Upper lobe of right lung (tissue), 1 donor: ENCODE measurements around the gene FMNL1. TPM values are rescaled to one million over a fixed set of nuclear protein-coding genes. Genes with fewer than 3 reads are reported as not detected.

Experiments
- ATAC-seq: fragments of 200-7000 bp; cut with Tn5 transposase; one replicate; pipeline ENCODE4 v1.9.1; 2020; ENCODE audit warnings: mild to moderate bottlenecking, moderate library complexity
- DNase-seq: peaks from one replicate; pipeline ENCODE4 v3.0.0-alpha.2; 2020
- H3K27ac ChIP-seq: fragments of 200-600 bp; one replicate; pipeline ENCODE4 v1.8.0; 2022
- H3K27me3 ChIP-seq: fragments of 200-600 bp; one replicate; pipeline ENCODE4 v1.8.0; 2022; ENCODE audit warnings: mild to moderate bottlenecking
- H3K36me3 ChIP-seq: fragments of 200-600 bp; one replicate; pipeline ENCODE4 v1.8.0; 2022
- H3K4me1 ChIP-seq: fragments of 200-600 bp; one replicate; pipeline ENCODE4 v1.8.0; 2022
- H3K4me3 ChIP-seq: fragments of 200-600 bp; one replicate; pipeline ENCODE4 v1.8.0; 2022; ENCODE audit warnings: mild to moderate bottlenecking
- H3K9me3 ChIP-seq: fragments of 200-600 bp; one replicate; pipeline ENCODE4 v1.8.0; 2022
- intact Hi-C: fragments of 100-400 bp; cut with DNase I; formaldehyde crosslinking; loops from one replicate; pipeline ENCODE4 v1.11.0; 2022
- total RNA-seq: library from RNA; stranded (reverse); fragmentation: NEBNext Ultra II Directional; extraction: Animal tissue kit (Norgen Biotek cat#: 25700); gene quantifications from one replicate; pipeline ENCODE4 v1.2.1, GENCODE V29; 2021
- TF ChIP-seq, protein P1 (sequence below): fragments of 200-600 bp; IDR thresholded peaks from one replicate; pipeline ENCODE4 v1.8.0; 2022; ENCODE audit warnings: antibody characterized with exemption
- donor health status: DM: no; HTN: yes; CAD: no; lungs with severe emphysema.

The FMNL1 gene
- total RNA-seq, 1 donor from 2014 or later, result 62.3 TPM

DNA sequence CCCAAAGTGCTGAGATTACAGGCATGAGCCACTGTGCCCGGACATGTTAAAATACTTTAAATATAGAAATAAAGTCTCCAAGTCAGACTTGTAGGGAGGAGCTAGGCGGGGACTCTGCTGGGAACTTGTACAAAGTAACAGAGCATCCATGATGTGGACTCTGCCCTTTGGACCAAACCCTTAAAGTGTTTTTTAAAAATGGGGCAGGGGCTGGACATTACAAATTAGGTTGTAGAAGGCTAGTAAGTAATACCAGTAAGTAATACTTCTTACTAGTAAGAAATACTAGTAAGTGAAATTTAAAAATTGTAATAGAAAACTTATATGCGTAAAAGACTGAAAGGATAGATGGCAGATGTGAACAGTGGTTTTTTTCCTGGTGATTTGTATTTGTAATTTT is 49.9 kb downstream of the FMNL1 start:
- DNase-seq, result no peak
- H3K9me3 ChIP-seq, result no peaks in the 10 kb centered on the region
- intact Hi-C loops, result loop anchor here (5.0 kb wide), 1 partner anchor 116 kb away; no protein-coding TSS in a partner anchor
- TF ChIP-seq, protein P1, sequence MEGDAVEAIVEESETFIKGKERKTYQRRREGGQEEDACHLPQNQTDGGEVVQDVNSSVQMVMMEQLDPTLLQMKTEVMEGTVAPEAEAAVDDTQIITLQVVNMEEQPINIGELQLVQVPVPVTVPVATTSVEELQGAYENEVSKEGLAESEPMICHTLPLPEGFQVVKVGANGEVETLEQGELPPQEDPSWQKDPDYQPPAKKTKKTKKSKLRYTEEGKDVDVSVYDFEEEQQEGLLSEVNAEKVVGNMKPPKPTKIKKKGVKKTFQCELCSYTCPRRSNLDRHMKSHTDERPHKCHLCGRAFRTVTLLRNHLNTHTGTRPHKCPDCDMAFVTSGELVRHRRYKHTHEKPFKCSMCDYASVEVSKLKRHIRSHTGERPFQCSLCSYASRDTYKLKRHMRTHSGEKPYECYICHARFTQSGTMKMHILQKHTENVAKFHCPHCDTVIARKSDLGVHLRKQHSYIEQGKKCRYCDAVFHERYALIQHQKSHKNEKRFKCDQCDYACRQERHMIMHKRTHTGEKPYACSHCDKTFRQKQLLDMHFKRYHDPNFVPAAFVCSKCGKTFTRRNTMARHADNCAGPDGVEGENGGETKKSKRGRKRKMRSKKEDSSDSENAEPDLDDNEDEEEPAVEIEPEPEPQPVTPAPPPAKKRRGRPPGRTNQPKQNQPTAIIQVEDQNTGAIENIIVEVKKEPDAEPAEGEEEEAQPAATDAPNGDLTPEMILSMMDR, result no peak
- peaks cover 75% of the 10 kb centered on the region for H3K36me3 ChIP-seq
- peaks cover under 1% of the 10 kb centered on the region for H3K4me1 ChIP-seq
- H3K4me3 ChIP-seq, result no peak overlapping the region
- H3K27me3 ChIP-seq, result no peaks in the 10 kb centered on the region
- H3K27ac ChIP-seq, result no peak overlapping the region
- no peak for ATAC-seq

DNA sequence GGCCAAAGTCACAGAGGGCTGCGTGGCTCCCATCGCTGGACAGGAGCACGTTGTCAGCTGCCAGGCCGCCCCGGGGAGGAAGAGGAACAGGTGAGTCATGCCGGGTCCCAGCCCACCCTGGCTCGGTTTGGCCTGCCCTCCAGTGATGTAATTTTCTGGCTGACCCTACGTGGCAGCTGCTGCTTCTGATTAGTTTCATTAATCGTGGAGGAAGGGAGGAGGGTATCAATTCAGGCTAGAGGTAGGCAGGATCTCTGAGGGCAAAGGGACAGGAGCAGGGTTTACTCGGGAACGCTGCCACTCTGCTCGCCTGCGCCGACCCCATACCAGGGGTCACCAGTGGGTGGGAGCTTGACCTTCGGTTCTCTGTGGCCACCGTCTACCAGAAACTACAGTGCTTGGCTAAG is 51.9 kb downstream of the FMNL1 start:
- no peak overlapping the region for H3K27ac ChIP-seq
- TF ChIP-seq, protein P1, result no peak
- ATAC-seq, result no peak
- H3K4me3 ChIP-seq, result no peak overlapping the region
- peaks cover 56% of the 10 kb centered on the region for H3K36me3 ChIP-seq
- intact Hi-C loops, result loop anchor here (5.0 kb wide), 1 partner anchor 114 kb away; no protein-coding TSS in a partner anchor
- peaks cover 16% of the 10 kb centered on the region for H3K4me1 ChIP-seq
- no peak for DNase-seq
- no peaks in the 10 kb centered on the region for H3K27me3 ChIP-seq
- no peaks in the 10 kb centered on the region for H3K9me3 ChIP-seq

DNA sequence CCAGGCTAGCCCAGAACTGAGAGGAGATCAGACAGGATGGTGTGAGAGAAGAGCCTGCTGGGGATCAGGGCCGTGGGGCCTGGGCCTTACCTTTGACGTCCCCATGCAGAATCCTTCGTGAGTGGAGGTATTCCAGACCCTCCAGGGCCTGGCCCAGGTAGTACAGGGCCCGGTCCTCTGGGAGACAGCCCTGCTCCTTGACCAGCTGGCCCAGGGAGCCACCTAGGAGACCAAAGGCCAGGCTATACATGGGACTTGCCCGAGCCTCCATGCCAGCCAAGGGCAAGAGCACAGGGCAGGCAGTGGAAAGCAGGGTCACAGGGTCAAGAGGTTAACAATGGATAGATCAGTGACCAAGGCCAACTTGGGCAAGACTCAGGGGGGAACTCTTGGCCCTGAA is 52.3 kb downstream of the FMNL1 start:
- ATAC-seq, result no peak
- peaks cover 16% of the 10 kb centered on the region for H3K4me1 ChIP-seq
- peaks cover 51% of the 10 kb centered on the region for H3K36me3 ChIP-seq
- H3K9me3 ChIP-seq, result no peaks in the 10 kb centered on the region
- no peak overlapping the region for H3K4me3 ChIP-seq
- DNase-seq, result no peak
- H3K27ac ChIP-seq, result no peak overlapping the region
- no peaks in the 10 kb centered on the region for H3K27me3 ChIP-seq
- intact Hi-C loops, result loop anchor here (5.0 kb wide), 1 partner anchor 113 kb away; no protein-coding TSS in a partner anchor
- TF ChIP-seq, protein P1, result no peak

DNA sequence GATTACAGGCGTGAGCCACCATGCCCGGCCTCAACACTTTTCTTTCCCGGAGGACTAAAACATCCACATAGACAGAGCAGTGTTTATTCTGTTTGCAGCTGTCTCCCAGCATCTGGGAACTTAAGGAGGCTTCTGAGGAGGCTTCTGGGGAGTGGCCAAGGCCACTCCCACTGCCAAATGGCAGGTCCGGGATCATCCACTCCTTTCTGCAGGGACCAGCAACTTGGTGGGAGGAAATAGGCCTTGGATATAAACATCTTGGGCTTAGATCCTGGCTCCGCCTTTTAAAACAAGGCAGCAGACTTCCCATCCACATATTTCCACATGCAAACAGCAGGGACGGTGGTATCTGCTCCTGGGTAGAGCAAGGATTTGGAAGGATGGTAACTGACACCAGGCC is 54.3 kb downstream of the FMNL1 start:
- no peaks in the 10 kb centered on the region for H3K27me3 ChIP-seq
- no peaks in the 10 kb centered on the region for H3K9me3 ChIP-seq
- TF ChIP-seq, protein P1, result no peak
- intact Hi-C loops, result no loop called here
- H3K4me3 ChIP-seq, result no peak overlapping the region
- ATAC-seq (no peak), DNase-seq (no peak)
- peaks cover 31% of the 10 kb centered on the region for H3K36me3 ChIP-seq
- peaks cover 16% of the 10 kb centered on the region for H3K4me1 ChIP-seq
- H3K27ac ChIP-seq, result no peak overlapping the region

DNA sequence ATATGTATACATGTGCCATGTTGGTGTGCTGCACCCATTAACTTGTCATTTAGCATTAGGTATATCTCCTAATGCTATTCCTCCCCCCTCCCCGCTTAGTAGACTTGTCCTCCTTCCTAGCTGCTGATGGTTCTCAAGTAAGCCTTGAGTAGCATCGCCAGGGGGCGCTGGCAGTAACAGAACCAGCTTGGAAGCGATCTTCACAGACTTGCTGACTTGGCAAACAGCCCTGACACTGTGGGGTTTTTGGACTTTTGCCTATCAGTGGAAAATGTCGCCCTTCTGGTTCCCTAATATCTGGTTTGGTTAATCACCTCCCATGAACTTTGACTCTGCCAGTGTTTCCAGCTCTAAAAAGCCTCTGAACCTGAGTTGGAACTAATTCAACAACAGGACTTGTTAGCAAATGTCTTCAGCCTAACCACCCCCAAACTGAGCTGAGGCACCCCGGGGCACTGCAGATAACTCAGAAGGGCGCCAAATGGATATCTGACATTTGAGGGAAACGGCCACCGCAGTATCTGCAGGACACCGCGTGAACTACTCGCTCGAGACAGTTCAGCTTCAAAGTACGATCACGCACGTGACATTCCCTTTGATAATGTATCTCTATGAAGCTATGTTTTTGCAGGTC is 55.6 kb downstream of the FMNL1 start:
- intact Hi-C loops, result no loop called here
- H3K36me3 ChIP-seq, result peaks cover 24% of the 10 kb centered on the region
- H3K27ac ChIP-seq, result peak overlapping the region; percentile 69
- ATAC-seq (peak; percentile 94), DNase-seq (peak; percentile 96)
- H3K9me3 ChIP-seq, result no peaks in the 10 kb centered on the region
- no peak overlapping the region for H3K4me3 ChIP-seq
- no peaks in the 10 kb centered on the region for H3K27me3 ChIP-seq
- TF ChIP-seq, protein P1, result peak; percentile 82
- H3K4me1 ChIP-seq, result peaks cover 16% of the 10 kb centered on the region

DNA sequence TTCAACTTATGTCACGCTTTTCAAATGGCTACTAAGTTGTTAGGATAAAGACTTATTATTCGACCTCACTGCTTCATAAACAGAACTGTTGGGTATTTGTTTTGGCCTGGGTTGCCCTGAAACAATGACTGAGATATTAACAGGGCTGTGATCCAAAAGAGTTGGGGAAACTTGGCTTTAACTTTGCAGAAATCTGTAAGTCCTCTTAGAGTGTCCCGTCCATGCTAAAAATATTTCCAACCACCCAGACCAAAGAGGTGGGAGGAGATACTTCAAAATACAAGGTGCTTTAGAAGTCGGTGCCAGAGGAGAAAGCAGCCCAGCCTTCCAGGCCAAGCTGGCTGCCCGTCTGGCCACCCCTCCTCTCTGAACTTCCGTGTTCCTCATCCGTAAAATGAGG is 56.3 kb downstream of the FMNL1 start:
- Histone ChIP-seq H3K4me3 (no peak overlapping the region), H3K4me1 (peaks cover 17% of the 10 kb centered on the region), H3K27me3 (no peaks in the 10 kb centered on the region), H3K27ac (peak overlapping the region; percentile 69), H3K36me3 (peaks cover 24% of the 10 kb centered on the region), H3K9me3 (no peaks in the 10 kb centered on the region)
- peak; percentile 76 for ATAC-seq
- intact Hi-C loops, result no loop called here
- TF ChIP-seq, protein P1, result no peak
- DNase-seq, result peak; percentile 74
